Fibroblast of skin of scalp (primary cell): ENCODE data around the gene DNLZ. TPM values are rescaled to one million over a fixed set of nuclear protein-coding genes. Genes with fewer than 3 reads are reported as not detected.
"Not testable (repeated sequence)": the region's sequence is repeated elsewhere in the genome, so short reads cannot be mapped to it uniquely, and the experiment has no call there.

Source experiments
- DNase-seq: peaks from one replicate; pipeline ENCODE4 v3.0.0-alpha.2; 2013
- polyA plus RNA-seq, 2 experiments: library from polyadenylated mRNA; unstranded; fragments of 120-200 nt; gene quantifications; one replicate each; pipeline ENCODE4 v1.2.1, GENCODE V29; 2013; ENCODE audit not compliant: insufficient read length in 2 of 2

The DNLZ gene
- polyA plus RNA-seq (2013, experiment 1 of 2; ENCODE audit: insufficient read length), result 16.4 TPM
- 14.2 TPM for polyA plus RNA-seq (2013, experiment 2 of 2; ENCODE audit: insufficient read length)

GRCh38 chr9:136363106-136363948 is at the start of gene DNLZ:
Gene DNLZ (minus strand): TSS chr9:136363744. CDS start chr9:136363714, 30 bp downstream.
- peak; percentile 97 for DNase-seq

- no peak for DNase-seq
Observed at GRCh38 chr9:136412962-136413361, 49.4 kb upstream of the DNLZ start.

GRCh38 chr9:136411378-136411777 is 47.8 kb upstream of the DNLZ start:
- DNase-seq, result no peak

- peak; percentile 88 for DNase-seq
Observed at GRCh38 chr9:136410500-136411287, 47.1 kb upstream of the DNLZ start, which contains the start of the genes ENTR1 and PMPCA. Gene ENTR1 (minus strand): TSS chr9:136410614. CDS start chr9:136410397, 217 bp downstream. Gene PMPCA (plus strand): TSS chr9:136410658. CDS start chr9:136410669, 11 bp downstream.

GRCh38 chr9:136409557-136410455 is 46.3 kb upstream of the DNLZ start:
- DNase-seq, result peak; percentile 31

GRCh38 chr9:136407911-136408310 is 44.4 kb upstream of the DNLZ start:
- DNase-seq, result no peak

- DNase-seq, result not testable (repeated sequence)
Observed at GRCh38 chr9:136407061-136407460, 43.5 kb upstream of the DNLZ start.

GRCh38 chr9:136405904-136406303 is 42.4 kb upstream of the DNLZ start:
- not testable (repeated sequence) for DNase-seq

- no peak for DNase-seq
Observed at GRCh38 chr9:136405481-136405880, 41.9 kb upstream of the DNLZ start.

- no peak for DNase-seq
Observed at GRCh38 chr9:136404801-136405136, 41.2 kb upstream of the DNLZ start.

GRCh38 chr9:136403915-136404800 is 40.6 kb upstream of the DNLZ start:
- no peak for DNase-seq

- DNase-seq, result no peak
Observed at GRCh38 chr9:136403538-136403914, 40.0 kb upstream of the DNLZ start.

GRCh38 chr9:136402067-136402466 is 38.5 kb upstream of the DNLZ start:
- no peak for DNase-seq

- DNase-seq, result no peak
Observed at GRCh38 chr9:136401173-136401922, 37.8 kb upstream of the DNLZ start.

GRCh38 chr9:136400038-136400834 is 36.7 kb upstream of the DNLZ start, which contains the start of gene SNAPC4:
Gene SNAPC4 (minus strand): TSS chr9:136400170. CDS start chr9:136398428, 1,742 bp downstream.
- peak; percentile 84 for DNase-seq

- no peak for DNase-seq
Observed at GRCh38 chr9:136399176-136400037, 35.9 kb upstream of the DNLZ start.

GRCh38 chr9:136398286-136398685 is 34.7 kb upstream of the DNLZ start:
- DNase-seq, result no peak

- no peak for DNase-seq
Observed at GRCh38 chr9:136397643-136398042, 34.1 kb upstream of the DNLZ start.

GRCh38 chr9:136396219-136396515 is 32.6 kb upstream of the DNLZ start:
- no peak for DNase-seq
